Measurements from ENCODE around the gene PRKG2.

The PRKG2 gene

GRCh38 chr4:81214144-81214880, 710 bp downstream of the PRKG2 start:
- H3K27ac ChIP-seq, result no peak overlapping the region
- TF ChIP-seq ZFX (IDR thresholded peaks at IDR 0.05; ENCODE audit: borderline replicate concordance) (no peak), CTCF (IDR thresholded peaks at IDR 0.05) (no peak)

DNA sequence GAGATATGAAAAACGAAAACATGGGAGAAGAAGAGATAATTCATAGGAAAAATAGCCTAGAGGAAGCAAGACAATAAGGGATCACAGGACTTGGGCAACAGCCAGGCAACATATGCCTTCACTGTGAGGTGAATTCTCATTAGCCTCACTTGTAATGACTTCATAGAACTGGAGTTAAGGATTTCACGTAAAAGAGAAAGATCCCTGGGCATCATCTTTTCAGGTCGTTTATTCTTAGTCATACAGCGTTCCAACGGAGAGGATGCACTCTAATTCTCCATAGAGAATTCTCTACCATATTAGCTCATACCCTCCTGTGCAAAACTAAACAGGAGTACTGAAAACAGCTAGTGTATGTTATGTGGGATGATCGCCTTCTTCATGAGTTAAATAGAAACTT, 1.4 kb downstream of the PRKG2 start:
- TF ChIP-seq ZFX (IDR thresholded peaks at IDR 0.05; ENCODE audit: borderline replicate concordance), result no peak
- no peak for TF ChIP-seq CTCF (IDR thresholded peaks at IDR 0.05)
- H3K27ac ChIP-seq, result no peak overlapping the region

GRCh38 chr4:81211956-81212355, 3.1 kb downstream of the PRKG2 start:
- TF ChIP-seq CTCF (IDR thresholded peaks at IDR 0.05) (no peak), ZFX (IDR thresholded peaks at IDR 0.05; ENCODE audit: borderline replicate concordance) (no peak)
- no peak overlapping the region for H3K27ac ChIP-seq

- TF ChIP-seq ZFX (IDR thresholded peaks at IDR 0.05; ENCODE audit: borderline replicate concordance), result no peak
- no peak for TF ChIP-seq CTCF (IDR thresholded peaks at IDR 0.05)
- no peak overlapping the region for H3K27ac ChIP-seq
Observed at GRCh38 chr4:81207828-81208227, 7.2 kb downstream of the PRKG2 start.

DNA sequence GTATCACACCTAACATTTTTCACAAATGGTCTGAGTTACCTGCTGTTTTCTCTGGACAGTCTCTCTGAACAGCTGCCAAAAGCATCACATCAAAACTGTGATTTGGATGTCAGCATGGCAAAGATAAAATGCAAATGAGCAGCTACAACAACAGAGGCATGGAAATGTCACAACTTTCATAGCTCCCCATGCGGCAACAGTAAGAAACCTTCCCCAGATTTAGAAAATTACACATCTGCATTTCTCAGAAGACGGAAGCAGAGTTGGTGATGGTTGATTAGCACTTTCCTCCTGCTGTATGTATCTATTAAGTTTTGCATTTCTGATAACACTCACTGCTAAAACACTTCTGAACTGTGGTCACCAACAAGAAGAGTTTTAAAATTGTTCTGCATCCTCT, 9.7 kb downstream of the PRKG2 start:
- H3K27ac ChIP-seq, result no peak overlapping the region
- TF ChIP-seq CTCF (IDR thresholded peaks at IDR 0.05) (no peak), ZFX (IDR thresholded peaks at IDR 0.05; ENCODE audit: borderline replicate concordance) (no peak)

DNA sequence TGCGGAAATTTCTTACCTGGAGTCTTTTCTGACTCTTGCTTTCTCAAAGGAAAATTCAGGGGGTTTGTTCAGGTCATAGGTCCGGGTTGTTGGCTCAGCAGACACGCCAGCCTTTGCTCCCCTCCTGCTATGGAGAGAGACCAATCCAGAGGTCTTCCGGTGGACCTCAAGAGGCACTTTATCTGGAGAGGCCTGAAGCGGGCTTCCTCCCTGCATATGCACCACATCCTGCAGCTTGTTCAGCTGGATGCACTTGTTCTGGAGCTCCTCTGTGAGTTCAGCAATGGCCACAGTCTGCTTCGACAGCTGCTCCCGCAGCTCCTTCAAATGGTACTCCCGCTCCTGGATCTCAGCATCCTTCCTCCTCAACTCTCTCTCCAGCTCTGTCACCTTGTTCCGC, 10.5 kb downstream of the PRKG2 start:
- no peak overlapping the region for H3K27ac ChIP-seq
- TF ChIP-seq CTCF (IDR thresholded peaks at IDR 0.05), result no peak
- no peak for TF ChIP-seq ZFX (IDR thresholded peaks at IDR 0.05; ENCODE audit: borderline replicate concordance)

DNA sequence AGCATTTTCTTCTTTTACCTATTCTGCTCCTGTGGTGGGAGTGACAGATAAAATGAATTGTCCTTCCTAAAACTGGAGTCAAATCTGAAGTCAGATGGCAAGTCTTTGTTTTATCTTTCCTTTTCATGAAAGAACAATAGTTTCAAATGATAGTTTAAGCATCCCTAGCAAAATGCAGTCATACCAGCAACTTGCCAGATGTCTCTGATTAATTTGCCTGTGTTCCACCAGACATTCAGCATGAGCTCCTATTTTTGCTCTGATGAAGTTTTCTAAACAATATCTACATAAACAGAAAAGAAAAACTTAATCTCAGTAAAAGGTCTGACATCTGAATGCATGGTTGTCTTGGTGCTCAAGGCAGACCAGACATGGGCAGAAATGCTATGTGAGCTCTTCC, 15.2 kb downstream of the PRKG2 start:
- TF ChIP-seq ZFX (IDR thresholded peaks at IDR 0.05; ENCODE audit: borderline replicate concordance) (no peak), CTCF (IDR thresholded peaks at IDR 0.05) (no peak)
- H3K27ac ChIP-seq, result no peak overlapping the region

Measured in 22Rv1 (cell line).